ENCODE data around the gene F12.

Gene F12

GRCh38 chr5:177392765-177393164, 16.6 kb downstream of the F12 start:
- Histone ChIP-seq H3K4me1 (ENCODE audit: insufficient read depth, low read length, severe bottlenecking) (peaks cover 23% of the 10 kb centered on the region), H3K9me2 (ENCODE audit: low read depth, low read length) (no peaks in the 10 kb centered on the region), H2AFZ (ENCODE audit: low read length) (no peak overlapping the region), H3K9me3 (ENCODE audit: low read length) (no peaks in the 10 kb centered on the region), H3F3A (ENCODE audit: insufficient read depth, low read length) (no peaks in the 10 kb centered on the region), H3K4me2 (ENCODE audit: low read length) (no peak overlapping the region), H3K36me3 (ENCODE audit: insufficient read depth, low read length) (no peaks in the 10 kb centered on the region), H3K4me3 (ENCODE audit: low read depth, low read length, poor library complexity, severe bottlenecking) (no peak overlapping the region), H3K27me3 (ENCODE audit: insufficient read depth, low read length) (peaks cover 4% of the 10 kb centered on the region), H4K20me1 (ENCODE audit: insufficient read depth, low read length) (no peaks in the 10 kb centered on the region), H3K27ac (ENCODE audit: low read depth, low read length, poor library complexity, severe bottlenecking) (no peak overlapping the region), H3K79me2 (ENCODE audit: insufficient read depth, low read length) (no peaks in the 10 kb centered on the region), H3K9ac (ENCODE audit: low read length) (no peak overlapping the region)
- TF ChIP-seq CTCF (IDR thresholded peaks at IDR 0.05; ENCODE audit: low read length) (no peak), EZH2 (IDR thresholded peaks at IDR 0.05; ENCODE audit: borderline replicate concordance, low read length) (no peak)

DNA sequence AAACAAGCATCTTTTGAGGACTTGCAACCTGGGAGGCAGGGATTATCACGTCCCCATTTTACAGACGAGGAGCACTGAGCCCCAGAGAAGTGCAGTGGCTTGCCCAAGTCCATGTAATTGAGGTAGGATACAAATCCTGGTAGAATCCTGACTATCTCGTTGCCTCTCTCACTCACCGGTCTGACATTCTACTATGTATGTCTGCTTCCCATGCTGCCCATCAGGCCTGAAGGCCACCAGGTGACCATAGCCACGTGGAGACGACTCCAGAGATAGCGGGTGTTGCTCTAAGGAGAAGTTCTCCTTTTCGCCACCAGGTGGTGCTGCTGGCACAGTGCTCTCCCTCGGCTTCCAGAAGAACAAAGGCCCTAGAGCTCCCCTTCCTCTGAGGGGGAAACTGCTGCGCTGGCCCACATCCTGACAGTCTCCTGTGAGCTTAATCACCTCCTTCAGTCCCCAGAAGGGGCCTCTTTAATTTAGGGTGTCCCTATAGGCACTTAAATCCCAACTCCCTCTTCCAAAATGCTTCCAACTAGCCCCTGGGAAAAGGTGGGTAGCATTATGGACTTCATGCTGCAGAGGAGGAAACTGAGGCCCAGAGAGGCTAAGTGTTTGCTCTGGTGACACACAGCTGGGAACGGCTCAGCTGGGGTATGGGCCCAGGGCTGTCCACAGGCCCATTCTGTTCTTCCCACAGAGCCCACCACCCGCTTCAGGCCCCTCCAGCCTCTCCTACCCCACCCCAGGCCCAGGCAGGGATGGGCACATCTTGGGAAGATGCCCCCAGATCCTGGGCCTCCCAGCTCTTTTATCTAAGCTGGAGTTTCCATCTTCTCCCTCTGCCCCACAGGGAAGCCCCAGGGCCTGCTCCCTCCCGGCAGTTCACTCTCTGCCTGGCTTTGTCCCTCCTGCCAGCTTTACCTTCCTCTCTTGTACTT, 18.7 kb downstream of the F12 start:
- no peaks in the 10 kb centered on the region for H3K9me2 ChIP-seq (ENCODE audit: low read depth, low read length)
- no peak overlapping the region; the same call in 1 of the 2 replicates for H3K4me2 ChIP-seq (ENCODE audit: low read length)
- H3K4me1 ChIP-seq (ENCODE audit: insufficient read depth, low read length, severe bottlenecking): peaks cover 34% of the 10 kb centered on the region
- no peaks in the 10 kb centered on the region for H3K79me2 ChIP-seq (ENCODE audit: insufficient read depth, low read length)
- H3K27me3 ChIP-seq (ENCODE audit: insufficient read depth, low read length): peaks cover 4% of the 10 kb centered on the region
- peak; percentile 86 for TF ChIP-seq CTCF (IDR thresholded peaks at IDR 0.05; ENCODE audit: low read length)
- no peak for TF ChIP-seq EZH2 (IDR thresholded peaks at IDR 0.05; ENCODE audit: borderline replicate concordance, low read length)
- no peaks in the 10 kb centered on the region for H3K9me3 ChIP-seq (ENCODE audit: low read length)
- H3K4me3 ChIP-seq (ENCODE audit: low read depth, low read length, poor library complexity, severe bottlenecking): no peak overlapping the region
- no peak overlapping the region; the same call in 1 of the 2 replicates for H3K9ac ChIP-seq (ENCODE audit: low read length)
- H4K20me1 ChIP-seq (ENCODE audit: insufficient read depth, low read length): no peaks in the 10 kb centered on the region
- no peaks in the 10 kb centered on the region for H3F3A ChIP-seq (ENCODE audit: insufficient read depth, low read length)
- no peaks in the 10 kb centered on the region for H3K36me3 ChIP-seq (ENCODE audit: insufficient read depth, low read length)
- no peak overlapping the region for H2AFZ ChIP-seq (ENCODE audit: low read length)
- H3K27ac ChIP-seq (ENCODE audit: low read depth, low read length, poor library complexity, severe bottlenecking): no peak overlapping the region

GRCh38 chr5:177389241-177390169, 19.9 kb downstream of the F12 start:
- Histone ChIP-seq H2AFZ (ENCODE audit: low read length) (no peak overlapping the region), H4K20me1 (ENCODE audit: insufficient read depth, low read length) (no peaks in the 10 kb centered on the region), H3K9me3 (ENCODE audit: low read length) (no peaks in the 10 kb centered on the region), H3K4me3 (ENCODE audit: low read depth, low read length, poor library complexity, severe bottlenecking) (no peak overlapping the region), H3K79me2 (ENCODE audit: insufficient read depth, low read length) (no peaks in the 10 kb centered on the region), H3K27me3 (ENCODE audit: insufficient read depth, low read length) (peaks cover 4% of the 10 kb centered on the region), H3K27ac (ENCODE audit: low read depth, low read length, poor library complexity, severe bottlenecking) (peak overlapping the region; percentile 53), H3K9ac (ENCODE audit: low read length) (peak overlapping the region; percentile 10; the same call in 1 of the 2 replicates), H3K4me1 (ENCODE audit: insufficient read depth, low read length, severe bottlenecking) (peaks cover 34% of the 10 kb centered on the region), H3K4me2 (ENCODE audit: low read length) (peak overlapping the region; percentile 27; the same call in 1 of the 2 replicates), H3F3A (ENCODE audit: insufficient read depth, low read length) (no peaks in the 10 kb centered on the region), H3K9me2 (ENCODE audit: low read depth, low read length) (no peaks in the 10 kb centered on the region), H3K36me3 (ENCODE audit: insufficient read depth, low read length) (no peaks in the 10 kb centered on the region)
- no peak for TF ChIP-seq CTCF (IDR thresholded peaks at IDR 0.05; ENCODE audit: low read length)
- no peak for TF ChIP-seq EZH2 (IDR thresholded peaks at IDR 0.05; ENCODE audit: borderline replicate concordance, low read length)

Data from OCI-LY1 (cell line).